KMS-11 (cell line): ENCODE results near the gene DNPH1.

Experiments
- H2AFZ ChIP-seq: fragments of 200-600 bp; sonication (generic); 2 replicates; pipeline ENCODE4 v1.6.1; 2016; ENCODE audit warnings: antibody characterized with exemption, mixed run types, low read depth
- H3K27ac ChIP-seq: fragments of 200-600 bp; sonication (generic); 2 replicates; pipeline ENCODE4 v1.6.1; 2016; ENCODE audit warnings: mild to moderate bottlenecking, mixed run types
- H3K27me3 ChIP-seq: fragments of 200-600 bp; sonication (generic); 2 replicates; pipeline ENCODE4 v1.6.1; 2017; ENCODE audit warnings: mild to moderate bottlenecking, low read depth, mixed run types, moderate library complexity; ENCODE audit not compliant: insufficient read depth
- H3K36me3 ChIP-seq: fragments of 200-600 bp; sonication (generic); 2 replicates; pipeline ENCODE4 v1.6.1; 2017; ENCODE audit warnings: mild to moderate bottlenecking, mixed run types; ENCODE audit not compliant: insufficient read depth
- H3K4me1 ChIP-seq: fragments of 200-600 bp; sonication (generic); 2 replicates; pipeline ENCODE4 v1.6.1; 2016; ENCODE audit warnings: mild to moderate bottlenecking, low read depth, mixed run types; ENCODE audit not compliant: poor library complexity, severe bottlenecking
- H3K4me2 ChIP-seq: fragments of 200-600 bp; sonication (generic); 2 replicates; pipeline ENCODE4 v1.7.0; 2016; ENCODE audit warnings: mild to moderate bottlenecking, mixed run types
- H3K4me3 ChIP-seq: fragments of 200-600 bp; sonication (generic); IDR thresholded peaks from 2 replicates; pipeline ENCODE4 v1.6.1; 2017; ENCODE audit warnings: low read depth, low read length, mixed read lengths; ENCODE audit not compliant: insufficient read depth
- H3K79me2 ChIP-seq: fragments of 200-600 bp; sonication (generic); 2 replicates; pipeline ENCODE4 v1.6.1; 2016; ENCODE audit warnings: low read depth, mixed run types; ENCODE audit not compliant: insufficient read depth
- H3K9ac ChIP-seq: fragments of 200-600 bp; sonication (generic); 2 replicates; pipeline ENCODE4 v1.6.1; 2016; ENCODE audit warnings: mild to moderate bottlenecking, mixed run types
- H4K20me1 ChIP-seq: fragments of 200-600 bp; sonication (generic); 2 replicates; pipeline ENCODE4 v1.6.1; 2016; ENCODE audit warnings: mild to moderate bottlenecking, mixed run types; ENCODE audit not compliant: insufficient read depth
- TF ChIP-seq, protein P1 (sequence below): fragments of 200-600 bp; sonication (generic); conservative IDR thresholded peaks from 2 replicates; pipeline ENCODE4 v1.6.1; 2017; ENCODE audit warnings: low read depth, mild to moderate bottlenecking, antibody characterized with exemption, low read length, moderate library complexity, mixed read lengths

Gene DNPH1

DNA sequence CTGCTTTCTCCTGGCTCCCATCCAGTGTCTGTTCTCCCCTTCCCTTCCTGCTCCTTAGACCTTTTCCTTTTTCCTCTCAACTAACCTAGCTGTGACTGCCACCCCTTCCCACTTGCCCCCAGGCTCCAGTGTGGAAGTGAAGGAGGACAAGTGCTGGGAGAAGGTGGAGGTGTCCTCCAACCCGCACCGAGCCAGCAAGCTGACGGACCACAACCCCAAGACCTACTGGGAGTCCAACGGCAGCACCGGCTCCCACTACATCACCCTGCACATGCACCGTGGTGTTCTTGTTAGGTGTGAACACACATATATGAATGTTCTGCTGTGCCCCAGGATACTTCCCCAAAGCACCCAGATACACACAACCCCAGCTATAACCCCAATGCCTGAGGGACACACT, 28.7 kb downstream of the DNPH1 start:
- Histone ChIP-seq H3K4me3 (no peak overlapping the region), H2AFZ (no peak overlapping the region), H3K27ac (no peak overlapping the region), H3K27me3 (no peaks in the 10 kb centered on the region), H3K79me2 (no peaks in the 10 kb centered on the region), H3K4me1 (no peaks in the 10 kb centered on the region), H3K4me2 (no peak overlapping the region), H3K9ac (no peak overlapping the region), H4K20me1 (no peaks in the 10 kb centered on the region), H3K36me3 (no peaks in the 10 kb centered on the region)
- TF ChIP-seq, protein P1, sequence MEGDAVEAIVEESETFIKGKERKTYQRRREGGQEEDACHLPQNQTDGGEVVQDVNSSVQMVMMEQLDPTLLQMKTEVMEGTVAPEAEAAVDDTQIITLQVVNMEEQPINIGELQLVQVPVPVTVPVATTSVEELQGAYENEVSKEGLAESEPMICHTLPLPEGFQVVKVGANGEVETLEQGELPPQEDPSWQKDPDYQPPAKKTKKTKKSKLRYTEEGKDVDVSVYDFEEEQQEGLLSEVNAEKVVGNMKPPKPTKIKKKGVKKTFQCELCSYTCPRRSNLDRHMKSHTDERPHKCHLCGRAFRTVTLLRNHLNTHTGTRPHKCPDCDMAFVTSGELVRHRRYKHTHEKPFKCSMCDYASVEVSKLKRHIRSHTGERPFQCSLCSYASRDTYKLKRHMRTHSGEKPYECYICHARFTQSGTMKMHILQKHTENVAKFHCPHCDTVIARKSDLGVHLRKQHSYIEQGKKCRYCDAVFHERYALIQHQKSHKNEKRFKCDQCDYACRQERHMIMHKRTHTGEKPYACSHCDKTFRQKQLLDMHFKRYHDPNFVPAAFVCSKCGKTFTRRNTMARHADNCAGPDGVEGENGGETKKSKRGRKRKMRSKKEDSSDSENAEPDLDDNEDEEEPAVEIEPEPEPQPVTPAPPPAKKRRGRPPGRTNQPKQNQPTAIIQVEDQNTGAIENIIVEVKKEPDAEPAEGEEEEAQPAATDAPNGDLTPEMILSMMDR: no peak

DNA sequence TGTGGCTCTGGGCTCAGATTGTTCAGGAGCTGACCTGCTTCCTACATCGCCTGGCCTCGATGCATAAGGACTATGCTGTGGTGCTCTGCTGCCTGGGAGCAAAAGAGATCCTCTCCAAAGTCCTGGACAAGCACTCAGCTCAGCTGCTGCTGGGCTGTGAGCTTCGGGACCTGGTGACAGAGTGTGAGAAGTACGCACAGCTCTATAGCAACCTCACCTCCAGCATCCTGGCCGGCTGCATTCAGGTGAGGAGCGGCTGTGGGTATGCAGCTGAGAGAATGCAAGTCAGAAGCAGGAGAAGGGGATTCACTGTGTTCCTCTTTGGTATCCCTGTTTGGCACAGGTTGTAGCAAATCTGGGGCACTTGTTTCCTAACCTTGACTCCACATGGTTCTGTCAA, 29.4 kb downstream of the DNPH1 start:
- no peak overlapping the region for H3K9ac ChIP-seq

DNA sequence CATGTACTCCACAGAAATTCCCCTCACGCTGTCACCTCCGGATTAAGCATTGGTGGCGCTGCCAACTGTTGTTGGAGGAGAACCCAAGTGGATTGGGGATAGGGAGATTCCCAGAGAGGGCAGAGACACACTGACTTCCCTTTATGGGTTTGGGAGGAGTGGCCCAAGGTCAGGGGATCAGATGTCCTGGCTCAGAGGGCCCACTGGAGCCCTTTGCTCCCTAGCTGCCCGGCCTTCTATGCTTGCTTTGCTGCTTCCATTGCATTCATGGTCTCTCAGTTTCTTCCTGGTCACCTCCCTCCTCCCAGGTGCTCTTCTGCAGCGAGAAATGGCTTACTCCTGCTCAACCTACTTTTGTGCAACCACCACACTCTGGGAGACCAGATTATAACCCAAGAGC, 32.9 kb downstream of the DNPH1 start:
- H3K36me3 ChIP-seq: no peaks in the 10 kb centered on the region
- H3K9ac ChIP-seq: no peak overlapping the region
- no peaks in the 10 kb centered on the region for H3K4me1 ChIP-seq
- no peak overlapping the region for H3K4me2 ChIP-seq
- H3K79me2 ChIP-seq: no peaks in the 10 kb centered on the region
- H3K27me3 ChIP-seq: no peaks in the 10 kb centered on the region
- TF ChIP-seq, protein P1: no peak
- H3K4me3 ChIP-seq: no peak overlapping the region
- H2AFZ ChIP-seq: no peak overlapping the region
- no peak overlapping the region for H3K27ac ChIP-seq
- no peaks in the 10 kb centered on the region for H4K20me1 ChIP-seq

More for the DNA sequence above, 29.4 kb downstream of the DNPH1 start:
- Histone ChIP-seq H3K79me2 (no peaks in the 10 kb centered on the region), H4K20me1 (no peaks in the 10 kb centered on the region), H3K27me3 (no peaks in the 10 kb centered on the region), H3K4me2 (no peak overlapping the region), H3K4me3 (no peak overlapping the region), H3K27ac (no peak overlapping the region), H3K36me3 (no peaks in the 10 kb centered on the region), H3K4me1 (no peaks in the 10 kb centered on the region), H2AFZ (no peak overlapping the region)
- TF ChIP-seq, protein P1: no peak

DNA sequence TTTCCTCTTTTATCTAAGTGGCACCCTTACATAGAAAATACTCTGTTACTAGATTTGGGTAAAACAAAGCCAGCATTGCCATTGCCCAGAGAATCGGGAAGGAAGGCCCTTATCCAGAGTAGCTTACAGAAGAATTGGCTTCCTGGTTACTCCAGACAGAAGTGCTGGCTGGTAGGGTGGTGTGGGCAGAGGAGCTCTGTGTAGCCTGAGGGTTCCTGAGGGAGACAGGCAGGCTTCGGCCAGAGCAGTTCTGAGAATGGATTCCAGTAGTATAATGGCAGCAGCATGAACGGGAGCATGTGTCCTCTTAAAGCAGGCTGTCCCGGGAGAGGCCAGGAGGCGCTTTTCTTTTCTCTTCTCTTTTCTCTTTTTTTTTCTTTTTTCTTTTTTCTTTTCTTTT, 35.4 kb downstream of the DNPH1 start:
- Histone ChIP-seq H4K20me1 (no peaks in the 10 kb centered on the region), H3K4me2 (no peak overlapping the region), H3K27me3 (no peaks in the 10 kb centered on the region), H3K4me3 (no peak overlapping the region), H3K36me3 (no peaks in the 10 kb centered on the region), H3K9ac (no peak overlapping the region), H2AFZ (no peak overlapping the region), H3K4me1 (no peaks in the 10 kb centered on the region), H3K79me2 (no peaks in the 10 kb centered on the region), H3K27ac (no peak overlapping the region)
- TF ChIP-seq, protein P1: no peak
